OCI-LY1 (cell line): ENCODE measurements around the gene CDHR3.

Experiments used
- H2AFZ ChIP-seq: fragments of 200-600 bp; sonication (generic), shearing (Covaris generic); 2 replicates; pipeline ENCODE4 v1.6.0; 2014; ENCODE audit warnings: antibody characterized with exemption, mild to moderate bottlenecking, low read length
- H3F3A ChIP-seq: fragments of 200-600 bp; sonication (generic), shearing (Covaris generic); 2 replicates; pipeline ENCODE4 v1.6.0; 2014; ENCODE audit warnings: mild to moderate bottlenecking, antibody characterized with exemption, low read length, moderate library complexity; ENCODE audit not compliant: insufficient read depth
- H3K27ac ChIP-seq: fragments of 200-600 bp; sonication (generic); 2 replicates; pipeline ENCODE4 v1.5.1; 2014; ENCODE audit warnings: low read length, mixed run types, mild to moderate bottlenecking, low read depth; ENCODE audit not compliant: poor library complexity, severe bottlenecking
- H3K27me3 ChIP-seq: fragments of 200-600 bp; sonication (generic); 2 replicates; pipeline ENCODE4 v1.6.0; 2014; ENCODE audit warnings: antibody characterized with exemption, mild to moderate bottlenecking, low read length, moderate library complexity; ENCODE audit not compliant: insufficient read depth
- H3K36me3 ChIP-seq: fragments of 200-600 bp; sonication (generic); 2 replicates; pipeline ENCODE4 v1.6.1; 2014; ENCODE audit warnings: mild to moderate bottlenecking, antibody characterized with exemption, low read length, moderate library complexity, mixed read lengths; ENCODE audit not compliant: insufficient read depth
- H3K4me1 ChIP-seq: fragments of 200-600 bp; sonication (generic); 2 replicates; pipeline ENCODE4 v1.5.1; 2014; ENCODE audit warnings: mild to moderate bottlenecking, low read length, moderate library complexity; ENCODE audit not compliant: insufficient read depth, severe bottlenecking
- H3K4me2 ChIP-seq: fragments of 200-600 bp; sonication (generic), shearing (Covaris generic); 2 replicates; pipeline ENCODE4 v1.6.1; 2014; ENCODE audit warnings: low read length
- H3K4me3 ChIP-seq: fragments of 200-600 bp; sonication (generic); 2 replicates; pipeline ENCODE4 v1.5.1; 2014; ENCODE audit warnings: low read length, low read depth, mild to moderate bottlenecking, mixed read lengths; ENCODE audit not compliant: poor library complexity, severe bottlenecking
- H3K79me2 ChIP-seq: fragments of 200-600 bp; shearing (Covaris generic); 2 replicates; pipeline ENCODE4 v1.6.1; 2016; ENCODE audit warnings: mixed run types, low read length, mixed read lengths; ENCODE audit not compliant: insufficient read depth
- H3K9ac ChIP-seq: fragments of 200-600 bp; sonication (generic), shearing (Covaris generic); 2 replicates; pipeline ENCODE4 v1.6.1; 2014; ENCODE audit warnings: mild to moderate bottlenecking, low read length, mixed read lengths
- H3K9me2 ChIP-seq: fragments of 200-600 bp; sonication (generic), shearing (Covaris generic); 2 replicates; pipeline ENCODE4 v1.6.1; 2014; ENCODE audit warnings: low read depth, mild to moderate bottlenecking, low read length, mixed read lengths
- H3K9me3 ChIP-seq: fragments of 200-600 bp; shearing (Covaris generic); 2 replicates; pipeline ENCODE4 v1.6.1; 2014; ENCODE audit warnings: low read length, mixed read lengths
- H4K20me1 ChIP-seq: fragments of 200-600 bp; sonication (generic), shearing (Covaris generic); 2 replicates; pipeline ENCODE4 v1.6.0; 2016; ENCODE audit warnings: mild to moderate bottlenecking, low read length; ENCODE audit not compliant: insufficient read depth
- EZH2 ChIP-seq: fragments of 200-600 bp; sonication (generic), shearing (Covaris generic); IDR thresholded peaks from 2 replicates; pipeline ENCODE4 v1.8.0; 2017; ENCODE audit warnings: borderline replicate concordance, mixed run types, mild to moderate bottlenecking, antibody characterized with exemption, low read length, moderate library complexity, mixed read lengths
- TF ChIP-seq, protein P1 (sequence below): fragments of 200-600 bp; sonication (generic), shearing (Covaris generic); IDR thresholded peaks from 2 replicates; pipeline ENCODE4 v1.5.1; 2017; ENCODE audit warnings: mild to moderate bottlenecking, antibody characterized with exemption, low read length, moderate library complexity, mixed read lengths

Gene CDHR3

DNA sequence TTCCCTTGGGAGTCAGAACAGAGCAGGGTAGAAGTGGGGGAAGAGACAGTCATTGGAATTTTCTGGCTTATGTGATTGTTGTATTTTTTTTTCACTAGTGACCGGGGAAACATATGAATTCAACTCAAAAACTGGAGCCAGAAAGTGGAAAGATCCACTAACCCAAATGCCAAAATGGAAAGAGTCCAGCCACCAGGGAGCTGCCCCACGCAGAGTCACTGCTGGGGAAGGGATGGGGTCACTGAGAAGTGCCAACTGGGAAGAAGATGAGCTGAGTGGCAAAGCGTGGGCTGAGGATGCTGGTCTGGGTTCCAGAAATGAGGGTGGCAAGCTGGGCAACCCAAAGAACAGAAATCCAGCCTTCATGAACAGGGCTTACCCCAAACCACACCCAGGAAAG lies 69.2 kb downstream of the CDHR3 start:
- H3F3A ChIP-seq, result no peaks in the 10 kb centered on the region
- no peaks in the 10 kb centered on the region for H3K79me2 ChIP-seq
- peaks cover 6% of the 10 kb centered on the region; the same call in 1 of the 2 replicates for H3K36me3 ChIP-seq
- no peaks in the 10 kb centered on the region for H3K9me2 ChIP-seq
- TF ChIP-seq, protein P1, sequence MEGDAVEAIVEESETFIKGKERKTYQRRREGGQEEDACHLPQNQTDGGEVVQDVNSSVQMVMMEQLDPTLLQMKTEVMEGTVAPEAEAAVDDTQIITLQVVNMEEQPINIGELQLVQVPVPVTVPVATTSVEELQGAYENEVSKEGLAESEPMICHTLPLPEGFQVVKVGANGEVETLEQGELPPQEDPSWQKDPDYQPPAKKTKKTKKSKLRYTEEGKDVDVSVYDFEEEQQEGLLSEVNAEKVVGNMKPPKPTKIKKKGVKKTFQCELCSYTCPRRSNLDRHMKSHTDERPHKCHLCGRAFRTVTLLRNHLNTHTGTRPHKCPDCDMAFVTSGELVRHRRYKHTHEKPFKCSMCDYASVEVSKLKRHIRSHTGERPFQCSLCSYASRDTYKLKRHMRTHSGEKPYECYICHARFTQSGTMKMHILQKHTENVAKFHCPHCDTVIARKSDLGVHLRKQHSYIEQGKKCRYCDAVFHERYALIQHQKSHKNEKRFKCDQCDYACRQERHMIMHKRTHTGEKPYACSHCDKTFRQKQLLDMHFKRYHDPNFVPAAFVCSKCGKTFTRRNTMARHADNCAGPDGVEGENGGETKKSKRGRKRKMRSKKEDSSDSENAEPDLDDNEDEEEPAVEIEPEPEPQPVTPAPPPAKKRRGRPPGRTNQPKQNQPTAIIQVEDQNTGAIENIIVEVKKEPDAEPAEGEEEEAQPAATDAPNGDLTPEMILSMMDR, result no peak
- TF ChIP-seq EZH2, result no peak
- no peak overlapping the region for H3K4me2 ChIP-seq
- peaks cover 25% of the 10 kb centered on the region for H3K4me1 ChIP-seq
- no peak overlapping the region for H3K27ac ChIP-seq
- H3K4me3 ChIP-seq, result no peak overlapping the region
- H4K20me1 ChIP-seq, result no peaks in the 10 kb centered on the region
- no peak overlapping the region for H2AFZ ChIP-seq
- H3K27me3 ChIP-seq, result peaks cover 5% of the 10 kb centered on the region; the same call in 1 of the 2 replicates
- no peak overlapping the region for H3K9ac ChIP-seq
- H3K9me3 ChIP-seq, result peaks cover 4% of the 10 kb centered on the region; the same call in 1 of the 2 replicates

DNA sequence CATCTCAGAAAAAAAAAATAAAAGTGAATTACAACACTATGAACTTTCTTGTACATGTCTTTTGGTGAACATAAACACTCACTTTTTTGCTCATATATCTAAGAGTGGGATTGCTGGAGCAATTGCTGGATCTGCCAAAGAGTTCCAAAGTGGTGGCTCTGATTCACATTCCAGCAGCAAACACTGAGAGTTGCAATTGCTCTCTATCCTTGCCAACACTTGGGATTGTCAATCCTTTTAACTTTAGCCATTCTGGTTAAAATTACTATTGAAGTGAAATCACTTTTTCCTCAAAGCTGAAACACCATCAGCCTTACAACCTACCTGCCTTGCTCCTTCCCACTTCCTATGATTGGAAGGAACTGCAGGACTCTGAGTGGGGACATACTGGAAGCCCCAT lies 70.7 kb downstream of the CDHR3 start:
- H3K4me1 ChIP-seq, result peaks cover 18% of the 10 kb centered on the region
- no peaks in the 10 kb centered on the region for H3F3A ChIP-seq
- H4K20me1 ChIP-seq, result no peaks in the 10 kb centered on the region
- H3K79me2 ChIP-seq, result no peaks in the 10 kb centered on the region
- H2AFZ ChIP-seq, result no peak overlapping the region
- no peak overlapping the region for H3K27ac ChIP-seq
- no peaks in the 10 kb centered on the region for H3K9me2 ChIP-seq
- H3K4me3 ChIP-seq, result no peak overlapping the region
- H3K4me2 ChIP-seq, result no peak overlapping the region
- peaks cover 4% of the 10 kb centered on the region; the same call in 1 of the 2 replicates for H3K9me3 ChIP-seq
- no peak overlapping the region for H3K9ac ChIP-seq
- TF ChIP-seq, protein P1, result no peak
- TF ChIP-seq EZH2, result no peak
- H3K27me3 ChIP-seq, result peaks cover 5% of the 10 kb centered on the region; the same call in 1 of the 2 replicates
- peaks cover 6% of the 10 kb centered on the region; the same call in 1 of the 2 replicates for H3K36me3 ChIP-seq

DNA sequence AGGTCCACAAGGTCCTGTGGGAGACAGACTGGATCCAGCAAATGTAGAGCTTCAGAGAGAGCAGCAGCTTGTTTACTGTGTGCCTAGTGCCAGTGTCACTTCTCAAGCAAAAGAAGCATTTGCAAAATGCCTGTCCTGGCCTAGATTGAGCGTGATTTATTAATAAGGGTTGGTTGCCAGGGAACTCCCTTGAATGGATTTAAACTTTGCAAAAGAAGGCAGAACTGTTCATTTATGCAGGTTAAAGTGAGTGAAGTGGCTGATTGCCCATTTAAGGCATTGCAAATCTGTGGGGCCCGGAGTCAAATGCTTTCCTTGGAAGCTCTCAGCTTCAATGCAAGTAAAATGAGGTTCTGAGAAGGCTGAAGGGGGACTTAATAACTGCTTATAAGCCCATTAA lies 71.3 kb downstream of the CDHR3 start:
- Histone ChIP-seq H3K4me3 (no peak overlapping the region), H2AFZ (no peak overlapping the region), H3K9me3 (peaks cover 4% of the 10 kb centered on the region; the same call in 1 of the 2 replicates), H4K20me1 (no peaks in the 10 kb centered on the region), H3K9ac (no peak overlapping the region), H3K9me2 (no peaks in the 10 kb centered on the region), H3K79me2 (no peaks in the 10 kb centered on the region), H3K27ac (no peak overlapping the region), H3F3A (no peaks in the 10 kb centered on the region), H3K4me1 (peaks cover 14% of the 10 kb centered on the region), H3K36me3 (peaks cover 6% of the 10 kb centered on the region; the same call in 1 of the 2 replicates), H3K4me2 (no peak overlapping the region), H3K27me3 (peaks cover 5% of the 10 kb centered on the region; the same call in 1 of the 2 replicates)
- TF ChIP-seq EZH2, result no peak
- TF ChIP-seq, protein P1, result no peak
